MCF 10A (cell line): Measurements from ENCODE around the gene CCDC9B. TPM values are rescaled to one million over a fixed set of nuclear protein-coding genes. Genes with fewer than 3 reads are reported as not detected.

ENCODE experiments used
- BruUV-seq: library from RNA; stranded (reverse); fragments of 400-500 nt; replicated peaks from 2 replicates; lab custom pipeline; 2021; lab: Mats Ljungman, UMichigan
- CTCF ChIA-PET: fragments of 300-600 bp; sonication (Branson Sonifier 250); formaldehyde crosslinking; extraction: SDS; loops from one replicate; lab custom pipeline; 2021; ENCODE audit warnings: antibody characterized with exemption, inconsistent platforms; lab: Yijun Ruan, JAX
- POLR2A ChIA-PET: fragments of 300-600, 350-650 bp; sonication (Branson Sonifier 250); formaldehyde crosslinking; extraction: SDS; loops from one replicate; lab custom pipeline; 2020; ENCODE audit warnings: antibody characterized with exemption, inconsistent platforms; lab: Yijun Ruan, JAX
- DNase-seq: peaks from one replicate; pipeline ENCODE4 v3.0.0-alpha.2; 2018; ENCODE audit not compliant: unreplicated experiment
- H3K27ac Mint-ChIP-seq: one replicate; pipeline ENCODE4 v1.8.0; 2022; ENCODE audit warnings: mild to moderate bottlenecking, low read depth, mixed read lengths; ENCODE audit not compliant: unreplicated experiment
- H3K27me3 Mint-ChIP-seq: one replicate; pipeline ENCODE4 v1.8.0; 2022; ENCODE audit warnings: mixed read lengths; ENCODE audit not compliant: insufficient read depth, unreplicated experiment
- H3K36me3 Mint-ChIP-seq: one replicate; pipeline ENCODE4 v1.8.0; 2022; ENCODE audit warnings: mild to moderate bottlenecking, moderate library complexity, mixed read lengths; ENCODE audit not compliant: insufficient read depth, unreplicated experiment
- H3K4me1 Mint-ChIP-seq: one replicate; pipeline ENCODE4 v1.8.0; 2022; ENCODE audit warnings: mixed read lengths; ENCODE audit not compliant: insufficient read depth, unreplicated experiment
- H3K4me3 Mint-ChIP-seq: one replicate; pipeline ENCODE4 v1.8.0; 2022; ENCODE audit warnings: mild to moderate bottlenecking, moderate library complexity, mixed read lengths; ENCODE audit not compliant: unreplicated experiment
- H3K9me3 Mint-ChIP-seq: one replicate; pipeline ENCODE4 v1.8.0; 2022; ENCODE audit warnings: mixed read lengths; ENCODE audit not compliant: unreplicated experiment
- CTCF ChIP-seq: fragments of 200-600 bp; IDR thresholded peaks from one replicate; pipeline ENCODE4 v1.8.0; 2022; ENCODE audit warnings: antibody characterized with exemption, mild to moderate bottlenecking; ENCODE audit not compliant: unreplicated experiment
- intact Hi-C: fragments of 100-400 bp; cut with micrococcal nuclease; formaldehyde crosslinking; loops from 2 replicates; pipeline ENCODE4 v1.14.1; 2022
- total RNA-seq: library from RNA; stranded (reverse); gene quantifications from 2 replicates; pipeline ENCODE4 v1.2.3, GENCODE V29; 2022

Gene CCDC9B
- total RNA-seq, 1 experiment from 2014 or later, result 36.0 TPM

- no peak for TF ChIP-seq CTCF
- no peaks in the 10 kb centered on the region for H3K4me1 Mint-ChIP-seq
- H3K27me3 Mint-ChIP-seq, result no peaks in the 10 kb centered on the region
- no peak overlapping the region for H3K27ac Mint-ChIP-seq
- no peak for DNase-seq
- BruUV-seq, result no TSS peak
- POLR2A ChIA-PET, result no interaction called here
- intact Hi-C loops, result no loop called here
- no peaks in the 10 kb centered on the region for H3K9me3 Mint-ChIP-seq
- no peak overlapping the region for H3K4me3 Mint-ChIP-seq
- CTCF ChIA-PET, result interaction anchor here (0.6 to 2.0 kb wide), 7 partner anchors 8 to 78 kb away, joined by 3 to 10 read pairs (median 5); no protein-coding TSS in a partner anchor
- peaks cover 6% of the 10 kb centered on the region for H3K36me3 Mint-ChIP-seq
Observed at GRCh38 chr15:40352281-40352901, 11.7 kb upstream of the CCDC9B start.

- no TSS peak for BruUV-seq
- H3K4me1 Mint-ChIP-seq, result peaks cover 16% of the 10 kb centered on the region
- CTCF ChIA-PET, result interaction anchor here (1.3 to 1.8 kb wide), 2 partner anchors 18 to 70 kb away, joined by 4 to 6 read pairs; no protein-coding TSS in a partner anchor
- TF ChIP-seq CTCF, result no peak
- POLR2A ChIA-PET, result no interaction called here
- H3K9me3 Mint-ChIP-seq, result no peaks in the 10 kb centered on the region
- DNase-seq, result no peak
- H3K4me3 Mint-ChIP-seq, result no peak overlapping the region
- no peaks in the 10 kb centered on the region for H3K36me3 Mint-ChIP-seq
- intact Hi-C loops, result no loop called here
- H3K27ac Mint-ChIP-seq, result no peak overlapping the region
- H3K27me3 Mint-ChIP-seq, result no peaks in the 10 kb centered on the region
Observed at GRCh38 chr15:40349163-40349562, 8.4 kb upstream of the CCDC9B start.

GRCh38 chr15:40348474-40348870 lies 7.7 kb upstream of the CCDC9B start:
- intact Hi-C loops, result no loop called here
- no peak for TF ChIP-seq CTCF

GRCh38 chr15:40347559-40348473 lies 7.1 kb upstream of the CCDC9B start:
- no peak for DNase-seq
- Mint-ChIP-seq H3K4me1 (peaks cover 28% of the 10 kb centered on the region), H3K27ac (no peak overlapping the region), H3K27me3 (no peaks in the 10 kb centered on the region), H3K36me3 (no peaks in the 10 kb centered on the region), H3K9me3 (no peaks in the 10 kb centered on the region), H3K4me3 (no peak overlapping the region)
- ChIA-PET POLR2A (no interaction called here), CTCF (interaction anchor here (0.6 to 1.8 kb wide), 4 partner anchors 16 to 130 kb away, joined by 3 to 5 read pairs (median 4); no protein-coding TSS in a partner anchor)
- intact Hi-C loops, result no loop called here
- TF ChIP-seq CTCF, result no peak
- no TSS peak for BruUV-seq

More at GRCh38 chr15:40348474-40348870, 7.7 kb upstream of the CCDC9B start:
- POLR2A ChIA-PET, result no interaction called here
- no peak for DNase-seq
- H3K36me3 Mint-ChIP-seq, result no peaks in the 10 kb centered on the region
- CTCF ChIA-PET, result interaction anchor here (0.6 to 1.8 kb wide), 4 partner anchors 17 to 131 kb away, joined by 3 to 5 read pairs (median 4); no protein-coding TSS in a partner anchor
- no TSS peak for BruUV-seq
- H3K9me3 Mint-ChIP-seq, result no peaks in the 10 kb centered on the region
- no peak overlapping the region for H3K27ac Mint-ChIP-seq
- H3K4me1 Mint-ChIP-seq, result peaks cover 22% of the 10 kb centered on the region
- H3K27me3 Mint-ChIP-seq, result no peaks in the 10 kb centered on the region
- H3K4me3 Mint-ChIP-seq, result no peak overlapping the region
